Small intestine (tissue), 7 donors: ENCODE measurements around the gene ACP6. TPM values are rescaled to one million over a fixed set of nuclear protein-coding genes. Genes with fewer than 3 reads are reported as not detected.

Experiments used
- DNase-seq, 2 donors: peaks; one replicate each; pipeline versions ENCODE4 v3.0.0 to v3.0.0-alpha.2; 2013
- FAIRE-seq: peaks from 2 replicates; lab custom pipeline; 2012; peaks lifted over from hg19 to GRCh38; lab: Jason Lieb, UNC
- H3K27ac ChIP-seq, 3 donors: one replicate each; pipeline ENCODE4 v1.5.1; 2013; ENCODE audit warnings: low read length in 2 of 3, mild to moderate bottlenecking in 2 of 3, control low read depth in 1 of 3, inconsistent platforms in 1 of 3, low read depth in 1 of 3, moderate library complexity in 1 of 3
- H3K27me3 ChIP-seq, 3 donors: one replicate each; pipeline ENCODE4 v1.6.1; 2013; ENCODE audit warnings: low read length in 3 of 3, inconsistent platforms in 1 of 3; ENCODE audit not compliant: control insufficient read depth in 3 of 3, insufficient read depth in 3 of 3
- H3K36me3 ChIP-seq, 3 donors: one replicate each; pipeline ENCODE4 v1.6.1; 2013; ENCODE audit warnings: low read length in 3 of 3, inconsistent platforms in 1 of 3, low read depth in 1 of 3, mild to moderate bottlenecking in 1 of 3, moderate library complexity in 1 of 3; ENCODE audit not compliant: control insufficient read depth in 3 of 3, insufficient read depth in 2 of 3
- H3K4me1 ChIP-seq, 3 donors: one replicate each; pipeline ENCODE4 v1.6.1; 2013; ENCODE audit warnings: low read length in 2 of 3, inconsistent platforms in 1 of 3, low read depth in 1 of 3, mild to moderate bottlenecking in 1 of 3, moderate library complexity in 1 of 3; ENCODE audit not compliant: control insufficient read depth in 3 of 3, insufficient read depth in 2 of 3
- H3K4me3 ChIP-seq, 3 donors: one replicate each; pipeline ENCODE4 v1.5.1; 2013; ENCODE audit warnings: low read length in 3 of 3, control low read depth in 1 of 3, inconsistent platforms in 1 of 3, low read depth in 1 of 3, mild to moderate bottlenecking in 1 of 3, moderate library complexity in 1 of 3
- H3K9me3 ChIP-seq, 2 donors: one replicate each; pipeline ENCODE4 v1.6.1; 2013; ENCODE audit warnings: low read depth in 1 of 2, low read length in 1 of 2; ENCODE audit not compliant: control insufficient read depth in 2 of 2, insufficient read depth in 1 of 2
- WGBS, 3 donors: extraction: QIAGEN DNeasy Blood & Tissue Kit; methylation state at CpG; one replicate each; pipeline ENCODE4 v1.1.7; 2013; 5-methylcytosine and 5-hydroxymethylcytosine counted together
- polyA plus RNA-seq, 4 donors: library from polyadenylated mRNA; stranded (reverse) in 3 of 4; unstranded in 1 of 4; fragments of 200-250 nt in 3 of 4; fragments of 120-200 nt in 1 of 4; gene quantifications; one replicate each; pipeline versions ENCODE4 v1.2.1 to v1.2.3, GENCODE V29; 2013
- donor health status: healthy with polysubstance abuse.
- donor health status: control.
- donor health status: control.
- donor health status: Bipolar disorder and iron deficiency.
- donor health status: healthy.

Gene ACP6
- polyA plus RNA-seq, 4 donors, result 3.5 to 25.0 (median 14.2) TPM

- Histone ChIP-seq H3K36me3 (no peaks in the 10 kb centered on the region), H3K27ac (no peak overlapping the region), H3K27me3 (no peaks in the 10 kb centered on the region), H3K4me1 (no peaks in the 10 kb centered on the region), H3K9me3 (peaks cover 0 to 5% of the 10 kb centered on the region in 2 donors), H3K4me3 (no peak overlapping the region)
- 85 to 89% (median 89%) methylated on average over 2 of the region's 2 CpGs for WGBS, 3 donors
- no peak for FAIRE-seq
- DNase-seq, result no peak
Observed at GRCh38 chr1:147665521-147665920, 4.8 kb downstream of the ACP6 start.

- no peak overlapping the region for H3K27ac ChIP-seq
- 80 to 91% (median 90%) methylated on average over 4 of the region's 4 CpGs for WGBS, 3 donors
- H3K27me3 ChIP-seq, result no peaks in the 10 kb centered on the region
Observed at GRCh38 chr1:147664206-147664605, 6.1 kb downstream of the ACP6 start.

GRCh38 chr1:147654511-147654910 lies 15.8 kb downstream of the ACP6 start:
- no peaks in the 10 kb centered on the region for H3K9me3 ChIP-seq
- no peak overlapping the region for H3K27ac ChIP-seq
- H3K4me1 ChIP-seq, result no peaks in the 10 kb centered on the region
- H3K27me3 ChIP-seq, result no peaks in the 10 kb centered on the region
- DNase-seq, result no peak
- no peak overlapping the region for H3K4me3 ChIP-seq
- FAIRE-seq, result no peak
- H3K36me3 ChIP-seq, result peaks cover 3 to 49% (median 9%) of the 10 kb centered on the region in 3 donors
- WGBS, 3 donors, result 98 to 99% (median 98%) methylated on average over 5 of the region's 5 CpGs

More at GRCh38 chr1:147664206-147664605, 6.1 kb downstream of the ACP6 start:
- DNase-seq (no peak), FAIRE-seq (no peak)
- peaks cover 0 to 3% (median 0%) of the 10 kb centered on the region in 3 donors for H3K36me3 ChIP-seq
- no peaks in the 10 kb centered on the region for H3K4me1 ChIP-seq
- H3K9me3 ChIP-seq, result peaks cover 0 to 5% of the 10 kb centered on the region in 2 donors
- no peak overlapping the region for H3K4me3 ChIP-seq

DNA sequence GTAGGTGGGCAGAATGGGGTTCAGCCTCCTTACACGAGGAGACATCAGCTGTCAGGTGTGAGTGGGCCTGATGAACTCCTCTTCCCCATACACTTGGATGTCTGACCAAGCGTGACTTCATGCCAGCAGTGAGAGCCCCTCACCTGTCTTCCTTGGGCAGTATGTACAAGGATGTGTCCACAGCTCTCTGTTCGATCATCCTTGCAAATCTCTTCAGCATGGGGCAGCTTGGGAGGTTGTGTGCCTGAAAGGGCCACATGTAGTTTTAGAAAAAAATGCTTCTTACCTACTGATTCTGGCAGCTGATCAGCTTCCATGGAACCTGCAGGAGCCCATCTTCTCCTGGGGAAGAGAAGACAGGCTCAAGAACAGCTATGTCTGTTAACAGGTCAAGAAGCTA lies 18.0 kb downstream of the ACP6 start:
- no peaks in the 10 kb centered on the region for H3K27me3 ChIP-seq
- H3K4me3 ChIP-seq, result no peak overlapping the region
- no peak overlapping the region for H3K27ac ChIP-seq
- no peaks in the 10 kb centered on the region for H3K9me3 ChIP-seq
- H3K4me1 ChIP-seq, result no peaks in the 10 kb centered on the region
- WGBS, 3 donors, result 88 to 93% (median 91%) methylated on average over 3 of the region's 3 CpGs
- no peak for FAIRE-seq
- DNase-seq, result no peak
- peaks cover 0 to 54% (median 13%) of the 10 kb centered on the region in 3 donors for H3K36me3 ChIP-seq

DNA sequence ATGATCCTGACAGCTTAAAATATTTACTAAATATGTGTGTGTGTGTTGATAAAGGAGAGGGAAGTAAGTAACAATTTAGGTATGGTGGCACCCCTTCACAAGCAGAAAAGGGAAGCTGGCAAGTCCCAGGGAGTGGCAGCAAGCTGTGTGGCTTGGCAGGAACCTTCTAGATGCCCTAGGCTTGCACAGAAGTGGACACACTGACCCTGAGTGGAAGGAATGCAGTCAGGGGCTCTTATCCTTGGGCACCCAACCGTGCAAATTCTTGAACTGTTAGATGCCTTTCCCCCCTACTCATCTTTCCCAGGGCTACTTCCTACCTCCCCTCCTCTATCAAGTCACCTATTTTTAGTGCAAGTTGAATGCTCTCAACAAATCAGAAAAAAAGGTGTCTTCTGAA lies 18.9 kb downstream of the ACP6 start:
- no peaks in the 10 kb centered on the region for H3K9me3 ChIP-seq
- H3K4me3 ChIP-seq, result no peak overlapping the region
- FAIRE-seq, result no peak
- WGBS, 3 donors, result 69 to 85% (median 71%) methylated on average over 1 of the region's 1 CpG
- peaks cover 0 to 57% (median 13%) of the 10 kb centered on the region in 3 donors for H3K36me3 ChIP-seq
- no peak overlapping the region for H3K27ac ChIP-seq
- no peak for DNase-seq
- H3K27me3 ChIP-seq, result no peaks in the 10 kb centered on the region
- H3K4me1 ChIP-seq, result no peaks in the 10 kb centered on the region

DNA sequence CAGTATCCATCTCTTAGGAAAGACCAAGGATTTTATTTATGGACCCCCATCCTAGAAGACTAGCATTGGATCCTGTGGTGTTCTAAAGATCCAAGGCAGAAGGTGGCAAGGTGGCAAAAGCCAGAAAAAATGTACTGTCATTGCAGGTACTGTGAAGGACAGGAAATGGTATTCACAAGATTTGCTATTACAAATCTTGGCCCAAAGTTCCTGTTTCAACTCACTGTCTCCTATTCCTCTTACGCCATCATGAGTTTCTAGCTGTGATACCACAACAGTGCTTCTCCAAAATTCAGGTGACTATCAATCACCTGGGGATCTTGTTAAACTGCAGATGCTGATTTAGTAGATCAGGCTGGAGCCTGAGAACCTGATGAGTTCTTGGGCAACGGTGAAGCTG lies 21.4 kb downstream of the ACP6 start:
- 85 to 97% (median 86%) methylated on average over 2 of the region's 2 CpGs for WGBS, 3 donors
- H3K36me3 ChIP-seq, result peaks cover 2 to 45% (median 10%) of the 10 kb centered on the region in 3 donors
- no peak overlapping the region for H3K27ac ChIP-seq
- FAIRE-seq (no peak), DNase-seq (no peak)
- H3K4me1 ChIP-seq, result no peaks in the 10 kb centered on the region
- H3K27me3 ChIP-seq, result no peaks in the 10 kb centered on the region
- H3K4me3 ChIP-seq, result no peak overlapping the region
- no peaks in the 10 kb centered on the region for H3K9me3 ChIP-seq

GRCh38 chr1:147647796-147648633 lies 22.3 kb downstream of the ACP6 start:
- FAIRE-seq, result no peak
- H3K4me1 ChIP-seq, result no peaks in the 10 kb centered on the region
- H3K27ac ChIP-seq, result peak overlapping the region in 1 of 3 donors; percentile 21
- H3K27me3 ChIP-seq, result no peaks in the 10 kb centered on the region
- H3K4me3 ChIP-seq, result no peak overlapping the region
- peaks cover 2 to 42% (median 12%) of the 10 kb centered on the region in 3 donors for H3K36me3 ChIP-seq
- no peaks in the 10 kb centered on the region for H3K9me3 ChIP-seq
- 77 to 84% (median 83%) methylated on average over 13 of the region's 13 CpGs for WGBS, 3 donors
- peak in 1 of 2 donors; percentile 45 for DNase-seq

DNA sequence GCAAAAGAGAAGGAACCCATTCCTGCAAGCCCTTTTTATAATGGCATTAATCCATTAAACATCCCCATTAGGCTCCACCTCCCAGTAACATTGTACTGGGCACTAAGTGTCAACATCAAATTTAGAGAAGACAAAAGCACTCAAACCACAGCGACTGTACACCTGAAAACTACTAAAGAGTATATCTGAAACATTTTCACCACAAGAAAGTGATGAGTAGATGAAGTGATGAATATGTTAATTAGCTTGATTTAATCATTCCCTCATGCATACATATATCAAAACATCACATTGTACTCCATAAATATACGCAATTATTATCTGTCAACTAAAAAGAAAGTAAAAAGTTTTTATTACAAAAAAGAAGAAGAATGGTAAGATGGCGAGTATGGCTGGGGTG lies 26.4 kb downstream of the ACP6 start:
- Histone ChIP-seq H3K4me1 (peaks cover 0 to 3% (median 0%) of the 10 kb centered on the region in 3 donors), H3K27me3 (no peaks in the 10 kb centered on the region), H3K4me3 (no peak overlapping the region), H3K27ac (no peak overlapping the region), H3K36me3 (peaks cover 2 to 19% (median 6%) of the 10 kb centered on the region in 3 donors), H3K9me3 (no peaks in the 10 kb centered on the region)
- whole genome bisulfite sequencing, 3 donors, result 89 to 97% (median 93%) methylated on average over 3 of the region's 3 CpGs
- FAIRE-seq (no peak), DNase-seq (no peak)
